HuH-7.5 (cell line): Measurements from ENCODE around the gene SRGAP3.
A peak's percentile ranks its signal among the peaks of the same experiment; 100 is the strongest.

Experiments
- DNase-seq: peaks from one replicate; pipeline ENCODE4 v3.0.0; 2011; ENCODE audit warnings: low spot score

The SRGAP3 gene

GRCh38 chr3:8964436-8965370, 284.7 kb downstream of the SRGAP3 start:
- DNase-seq, result no peak

GRCh38 chr3:8963137-8963853, 286.2 kb downstream of the SRGAP3 start, which contains the start of gene RAD18:
RAD18 (minus strand) TSS chr3:8963472; CDS start chr3:8963385, 87 bp downstream.
- peak; percentile 82 for DNase-seq

DNA sequence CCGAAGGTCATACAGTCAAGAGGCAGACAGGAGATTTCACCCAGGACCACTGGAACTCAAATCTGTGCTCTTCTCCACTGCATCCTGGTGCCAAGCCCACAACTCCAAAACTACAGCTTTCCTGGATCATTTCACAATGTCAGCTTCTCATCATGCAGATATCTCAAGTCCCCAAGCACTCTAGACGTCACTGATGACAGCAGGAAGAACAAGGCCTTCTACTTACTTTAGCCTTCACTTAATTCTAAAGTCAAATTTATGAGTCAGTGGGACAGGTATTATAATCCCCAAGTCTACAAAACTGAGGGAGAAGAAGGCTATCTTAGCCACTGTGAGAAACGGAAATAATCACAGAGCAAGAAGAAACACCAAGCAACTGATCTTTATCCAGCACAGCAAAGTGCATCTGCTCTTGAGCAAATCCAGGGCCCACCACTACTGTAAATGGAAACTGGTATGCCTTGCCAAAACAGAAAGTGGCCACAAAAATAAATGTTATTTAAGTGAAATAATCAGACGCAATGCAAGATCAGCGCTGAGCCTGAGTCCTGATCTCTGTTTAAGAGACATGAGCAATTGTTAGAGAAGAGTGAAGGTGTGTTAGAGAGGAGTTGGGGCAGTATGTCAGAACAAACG, 287.1 kb downstream of the SRGAP3 start:
- DNase-seq, result no peak

- no peak for DNase-seq
Measured at GRCh38 chr3:8959668-8960067, 289.8 kb downstream of the SRGAP3 start.

DNA sequence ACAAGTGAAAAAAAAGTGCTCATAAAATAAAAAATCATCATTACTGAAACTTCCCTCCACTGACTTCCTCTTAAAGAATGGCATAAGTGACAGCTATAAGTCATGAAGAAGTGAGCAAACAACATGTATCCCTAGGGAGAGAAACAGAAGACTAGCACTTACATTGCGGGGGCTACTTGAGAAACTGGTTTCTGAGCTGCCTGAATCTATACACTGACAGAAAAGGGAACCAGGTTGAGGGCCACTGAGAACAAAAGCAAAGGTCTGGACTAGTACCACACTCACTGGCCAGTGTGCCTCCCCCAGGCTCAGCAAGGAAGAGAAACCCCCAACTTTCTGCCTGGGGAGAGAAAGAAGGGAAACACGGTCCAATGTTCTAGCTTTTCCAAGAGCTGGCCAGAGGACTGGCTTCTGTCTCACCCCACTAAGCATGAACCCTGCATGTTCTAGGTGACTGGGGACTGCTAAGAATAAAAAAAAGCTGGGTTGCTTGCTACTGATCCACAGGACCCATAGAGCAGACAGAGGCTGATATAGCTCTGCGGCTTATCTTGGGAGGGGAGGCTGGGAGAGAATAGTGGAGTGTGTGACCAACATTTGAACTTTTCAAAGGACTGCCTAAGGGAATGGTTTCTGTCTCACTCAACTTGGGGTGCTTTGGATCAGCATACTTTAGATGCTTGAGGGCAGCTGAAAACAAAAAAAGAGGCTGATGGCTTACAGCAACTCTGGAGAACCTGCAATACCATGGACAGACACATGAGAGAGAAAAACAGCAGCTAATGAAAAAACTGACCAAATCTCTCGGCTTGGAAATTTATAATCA, 294.3 kb downstream of the SRGAP3 start:
- no peak for DNase-seq

- DNase-seq, result no peak
Measured at GRCh38 chr3:8953313-8953712, 296.1 kb downstream of the SRGAP3 start.

DNA sequence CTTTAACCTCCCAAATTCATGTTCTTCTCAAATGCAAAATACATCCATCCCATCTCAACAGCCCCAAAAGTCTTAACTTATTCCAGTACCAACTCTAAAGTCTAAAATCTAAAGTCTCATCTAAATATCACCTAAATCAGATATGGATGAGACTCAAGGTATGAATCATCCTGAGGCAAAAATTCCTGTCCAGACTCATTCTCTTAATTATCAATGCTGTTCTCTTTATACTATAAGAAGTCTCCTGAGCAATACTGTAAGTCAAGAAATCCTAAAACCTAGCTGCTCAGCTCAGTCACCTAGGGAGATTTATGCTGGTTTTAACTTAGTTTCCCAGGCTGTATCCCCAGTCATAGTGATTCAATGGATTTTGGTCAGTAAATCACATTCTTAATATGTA, 297.3 kb downstream of the SRGAP3 start:
- DNase-seq, result no peak

DNA sequence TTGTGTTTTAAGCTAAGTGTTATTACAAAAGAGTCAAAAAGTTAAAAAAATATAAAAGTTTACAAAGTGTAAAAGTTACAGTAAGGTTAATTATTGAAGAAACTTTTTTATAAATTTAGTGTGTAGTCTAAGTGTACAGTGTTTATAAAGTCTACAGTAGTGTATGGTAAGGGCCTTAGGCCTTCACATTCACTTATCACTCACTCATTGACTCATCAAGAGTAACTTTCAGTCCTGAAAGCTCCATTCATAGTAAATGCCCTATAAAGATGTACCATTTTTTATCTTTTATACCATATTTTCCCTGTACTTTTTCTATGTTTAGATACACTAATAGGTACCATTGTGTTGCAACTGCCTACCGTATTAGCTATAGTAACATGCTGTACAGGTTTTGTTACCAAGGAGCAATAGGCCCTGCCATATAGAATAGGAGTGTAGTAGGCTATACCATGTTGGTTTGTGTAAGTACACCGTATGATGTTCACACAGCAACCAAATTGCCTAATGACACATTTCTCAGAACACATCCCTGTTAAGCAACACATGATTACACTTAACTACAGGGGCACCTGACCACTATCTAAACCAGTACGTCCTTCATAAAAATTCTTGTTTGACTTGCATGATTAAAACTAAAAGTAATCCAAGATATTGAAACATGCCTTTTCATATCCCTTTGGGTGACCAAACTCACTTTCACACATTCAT, 303.4 kb downstream of the SRGAP3 start:
- DNase-seq, result no peak

GRCh38 chr3:8942746-8943488, 306.5 kb downstream of the SRGAP3 start:
- DNase-seq, result no peak

GRCh38 chr3:8942115-8942514, 307.3 kb downstream of the SRGAP3 start:
- DNase-seq, result no peak

DNA sequence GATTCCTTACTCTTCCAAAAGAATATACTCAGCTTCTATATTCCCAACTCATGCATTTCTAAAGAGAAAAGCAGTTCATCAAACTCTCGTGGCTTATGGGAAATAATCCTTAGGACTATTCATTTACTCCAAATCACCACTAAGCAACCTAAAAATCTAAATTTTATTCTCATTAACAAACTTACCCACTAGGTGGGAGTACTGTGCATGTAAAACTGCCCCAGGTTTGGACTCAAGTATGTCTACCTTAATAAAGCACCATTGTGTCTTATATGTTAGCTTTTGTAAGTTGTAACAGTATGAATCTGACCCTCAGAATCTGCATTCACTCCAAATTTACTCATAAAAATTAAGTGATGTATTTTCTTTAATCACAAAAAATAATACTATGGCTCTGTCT, 311.4 kb downstream of the SRGAP3 start:
- DNase-seq, result no peak

- DNase-seq, result no peak
Measured at GRCh38 chr3:8937064-8938020, 312.1 kb downstream of the SRGAP3 start.

- DNase-seq, result no peak
Measured at GRCh38 chr3:8932507-8932906, 316.9 kb downstream of the SRGAP3 start.

GRCh38 chr3:8931342-8931741, 318.1 kb downstream of the SRGAP3 start:
- no peak for DNase-seq
